Heart left ventricle (tissue), 16 donors: ENCODE data around the gene PRSS50. TPM values are rescaled to one million over a fixed set of nuclear protein-coding genes. Genes with fewer than 3 reads are reported as not detected.

Experiments
- ATAC-seq, 4 donors: fragments of 200-7000 bp; cut with Tn5 transposase; one replicate each; pipeline ENCODE4 v1.9.1; 2020 to 2022; ENCODE audit warnings: moderate library complexity in 4 of 4, mild to moderate bottlenecking in 3 of 4, moderate number of reproducible peaks in 1 of 4
- DNase-seq, 5 donors: peaks; one replicate each; pipeline ENCODE4 v3.0.0-alpha.2; 2020
- H3K27ac ChIP-seq, 12 donors: fragments of 200-600 bp; sonication (generic) in 4 of 12; one replicate each; pipeline versions ENCODE4 v1.5.0 to v1.8.0; 2016 to 2022; ENCODE audit warnings: mild to moderate bottlenecking in 2 of 12
- H3K27me3 ChIP-seq, 9 donors: fragments of 200-600 bp; sonication (generic) in 2 of 9; one replicate each; pipeline versions ENCODE4 v1.5.1 to v1.8.0; 2016 to 2022; ENCODE audit warnings: mild to moderate bottlenecking in 3 of 9
- H3K36me3 ChIP-seq, 9 donors: fragments of 200-600 bp; sonication (generic) in 2 of 9; one replicate each; pipeline versions ENCODE4 v1.5.0 to v1.8.0; 2018 to 2022; ENCODE audit warnings: mild to moderate bottlenecking in 2 of 9
- H3K4me1 ChIP-seq, 12 donors: fragments of 200-600 bp; sonication (generic) in 4 of 12; one replicate each; pipeline versions ENCODE4 v1.5.0 to v1.8.0; 2016 to 2022; ENCODE audit warnings: mild to moderate bottlenecking in 3 of 12
- H3K4me3 ChIP-seq, 12 donors: fragments of 200-600 bp; sonication (generic) in 4 of 12; one replicate each; pipeline versions ENCODE4 v1.5.0 to v1.8.0; 2017 to 2022; ENCODE audit warnings: mild to moderate bottlenecking in 9 of 12, moderate library complexity in 4 of 12
- H3K9me3 ChIP-seq, 12 donors: fragments of 200-600 bp; sonication (generic) in 4 of 12; one replicate each; pipeline versions ENCODE4 v1.5.0 to v1.8.0; 2016 to 2022; ENCODE audit warnings: mild to moderate bottlenecking in 1 of 12
- POLR2A ChIP-seq, 2 donors: fragments of 450-650 bp; IDR thresholded peaks; one replicate each; pipeline ENCODE4 v1.6.1; 2017; ENCODE audit warnings: antibody characterized with exemption in 2 of 2, mild to moderate bottlenecking in 2 of 2, moderate library complexity in 2 of 2
- WGBS, 4 donors: extraction: QIAGEN DNeasy Blood & Tissue Kit in 2 of 4; methylation state at CpG; one replicate each; pipeline versions ENCODE4 v1.1.5 to v1.1.7; 2013 to 2018; 5-methylcytosine and 5-hydroxymethylcytosine counted together
- intact Hi-C, 10 donors: fragments of 100-400 bp; cut with DNase I; formaldehyde crosslinking; loops; one replicate each; pipeline versions ENCODE4 v1.11.1 to v1.14.2; 2022
- polyA plus RNA-seq, 2 donors: library from polyadenylated mRNA; stranded (reverse); fragments of 200-250 nt; gene quantifications; one replicate each; pipeline ENCODE4 v1.2.3, GENCODE V29; 2013
- total RNA-seq, 9 donors: library from RNA; depleted of rRNA in 2 of 9; stranded (reverse); fragments of >200 nt in 2 of 9; fragmentation: NEBNext Ultra II Directional in 3 of 9; extraction: Animal tissue kit (Norgen Biotek cat#: 25700) in 3 of 9; gene quantifications; one replicate each; pipeline versions ENCODE4 v1.1.0 to v1.2.4, GENCODE V29; 2016 to 2023
- TF ChIP-seq, protein P1 (sequence below), 12 donors: fragments of 200-600 bp; sonication (generic) in 4 of 12; IDR thresholded peaks; one replicate each; pipeline versions ENCODE4 v1.5.0 to v1.8.0; 2018 to 2022; ENCODE audit warnings: antibody characterized with exemption in 12 of 12, mild to moderate bottlenecking in 5 of 12
- donor health status: ischemic (EF 13 %, LVEDD 7.1; RV severe dilation, severe dysfunction).
- donor health status: healthy with polysubstance abuse.
- donor health status: DM: no; HTN: yes; CAD: no.
- donor health status: DM: no; HTN: no; CAD: no.
- donor health status: ischemic (EF 25% LVEDD 6.9; RV normal size, moderate dysfunction).
- donor health status: ischemic (EF 25% LVEDD 5.7; RV mildly dilated, moderate dysfunction).
- donor health status: healthy.
- donor health status: DM: yes; HTN: yes; CAD: no.
- donor health status: ischemic (EF 35%, LVEDD 5.7; RV mildly dilated, moderate dysfunction).
- donor health status: nonischemic (EF 11% LVEDD 7.7; RV severe dilation, severe dysfunction).
- donor health status: DM: yes; HTN: yes; CAD: no.
- donor health status: PGD.
- donor health status: ischemic (EF 29% LVEDD 5.4; RV normal size, mild dysfunction).
- donor health status: nonischemic (EF 23%, LVEDD 6.1; RV moderate dilation, normal function).

Gene PRSS50
- total and polyA plus RNA-seq, 11 donors, result 0.06 to 0.65 (median 0.35) TPM; not detected in 2

DNA sequence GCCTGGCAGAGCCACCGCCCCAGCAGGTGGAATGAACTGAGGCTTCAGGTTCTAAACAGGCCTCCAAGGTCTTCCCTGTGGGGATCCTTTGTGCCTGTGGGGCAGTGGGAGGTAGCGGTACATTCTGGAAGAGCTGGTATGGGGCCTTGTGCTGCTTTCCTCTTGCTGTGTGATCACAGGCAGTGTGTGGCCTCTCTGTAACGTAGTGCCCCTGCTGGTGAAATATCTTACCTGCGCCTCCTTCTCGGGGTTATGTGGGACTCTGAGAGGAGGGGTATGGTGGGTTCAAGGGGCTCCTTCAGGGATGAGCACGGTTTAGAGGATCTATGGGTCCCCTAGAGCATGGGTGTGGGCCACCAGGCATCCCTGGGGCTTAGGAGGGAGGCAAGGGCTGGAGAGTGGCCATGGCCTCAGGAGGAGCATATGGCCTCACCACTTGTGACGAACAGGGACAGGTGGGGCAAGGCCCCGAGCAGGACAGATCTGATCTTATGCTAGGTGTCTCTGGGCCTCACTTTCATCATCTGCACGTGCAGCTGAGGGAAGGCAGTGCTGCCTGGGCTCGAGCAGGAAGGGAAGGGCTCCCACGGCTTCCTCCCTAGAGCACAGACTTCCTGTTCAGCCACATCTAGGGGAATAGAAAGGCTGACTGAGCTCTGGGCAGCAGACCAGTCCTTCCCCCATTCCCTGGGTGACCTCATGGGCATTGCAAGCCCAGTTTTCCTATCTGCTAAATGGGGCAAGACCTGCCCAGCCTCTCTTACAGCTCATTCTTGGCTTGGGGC is 22.3 kb downstream of the PRSS50 start:
- TF ChIP-seq POLR2A (IDR thresholded peaks at IDR 0.05), result peak in 1 of 2 donors; percentile 28
- TF ChIP-seq, protein P1, sequence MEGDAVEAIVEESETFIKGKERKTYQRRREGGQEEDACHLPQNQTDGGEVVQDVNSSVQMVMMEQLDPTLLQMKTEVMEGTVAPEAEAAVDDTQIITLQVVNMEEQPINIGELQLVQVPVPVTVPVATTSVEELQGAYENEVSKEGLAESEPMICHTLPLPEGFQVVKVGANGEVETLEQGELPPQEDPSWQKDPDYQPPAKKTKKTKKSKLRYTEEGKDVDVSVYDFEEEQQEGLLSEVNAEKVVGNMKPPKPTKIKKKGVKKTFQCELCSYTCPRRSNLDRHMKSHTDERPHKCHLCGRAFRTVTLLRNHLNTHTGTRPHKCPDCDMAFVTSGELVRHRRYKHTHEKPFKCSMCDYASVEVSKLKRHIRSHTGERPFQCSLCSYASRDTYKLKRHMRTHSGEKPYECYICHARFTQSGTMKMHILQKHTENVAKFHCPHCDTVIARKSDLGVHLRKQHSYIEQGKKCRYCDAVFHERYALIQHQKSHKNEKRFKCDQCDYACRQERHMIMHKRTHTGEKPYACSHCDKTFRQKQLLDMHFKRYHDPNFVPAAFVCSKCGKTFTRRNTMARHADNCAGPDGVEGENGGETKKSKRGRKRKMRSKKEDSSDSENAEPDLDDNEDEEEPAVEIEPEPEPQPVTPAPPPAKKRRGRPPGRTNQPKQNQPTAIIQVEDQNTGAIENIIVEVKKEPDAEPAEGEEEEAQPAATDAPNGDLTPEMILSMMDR (IDR thresholded peaks at IDR 0.05), result peak in 5 of 12 donors; percentile 9 to 35 (median 27)
- ATAC-seq (peak; percentile 18 to 58 (median 32)), DNase-seq (peak; percentile 76 to 82 (median 79))
- Histone ChIP-seq H3K27ac (peak overlapping the region; percentile 85 to 98 (median 94)), H3K9me3 (no peaks in the 10 kb centered on the region), H3K4me3 (no peak overlapping the region), H3K36me3 (no peaks in the 10 kb centered on the region), H3K27me3 (no peaks in the 10 kb centered on the region), H3K4me1 (peaks cover 33 to 86% (median 78%) of the 10 kb centered on the region in 12 donors)
- intact Hi-C loops, result no loop called here
- WGBS, 4 donors, result 47 to 66% (median 57%) methylated on average over 8 to 11 of the region's 11 CpGs

DNA sequence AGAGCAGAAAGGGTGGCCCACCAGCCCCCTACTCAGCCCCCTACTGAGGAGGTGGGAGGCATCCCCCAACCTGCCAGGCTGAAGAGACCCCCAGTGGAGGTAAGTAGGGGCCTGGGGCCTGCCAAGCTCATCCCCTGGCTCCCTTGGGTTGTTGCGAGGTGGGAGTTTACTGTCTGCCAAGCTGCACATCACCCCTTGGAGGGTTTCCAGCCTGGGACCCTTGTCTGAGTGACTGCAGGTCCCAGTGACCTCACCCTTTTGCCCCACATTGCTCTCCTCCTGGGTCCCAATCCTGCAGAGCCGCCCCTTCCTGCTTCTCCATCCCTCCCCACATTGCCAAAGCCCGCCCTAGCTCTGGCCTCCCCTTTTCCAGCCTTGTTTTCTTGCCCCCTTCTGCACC is 23.1 kb downstream of the PRSS50 start:
- Histone ChIP-seq H3K36me3 (peaks cover 0 to 2% (median 0%) of the 10 kb centered on the region in 9 donors), H3K27me3 (no peaks in the 10 kb centered on the region), H3K9me3 (no peaks in the 10 kb centered on the region), H3K4me3 (no peak overlapping the region), H3K27ac (peak overlapping the region; percentile 85 to 98 (median 94)), H3K4me1 (peaks cover 29 to 86% (median 75%) of the 10 kb centered on the region in 12 donors)
- TF ChIP-seq, protein P1 (IDR thresholded peaks at IDR 0.05), result no peak
- TF ChIP-seq POLR2A (IDR thresholded peaks at IDR 0.05), result no peak
- intact Hi-C loops, result no loop called here
- ATAC-seq (no peak), DNase-seq (no peak)
- WGBS, 4 donors, result 96 to 100% (median 99%) methylated on average over 3 of the region's 3 CpGs

DNA sequence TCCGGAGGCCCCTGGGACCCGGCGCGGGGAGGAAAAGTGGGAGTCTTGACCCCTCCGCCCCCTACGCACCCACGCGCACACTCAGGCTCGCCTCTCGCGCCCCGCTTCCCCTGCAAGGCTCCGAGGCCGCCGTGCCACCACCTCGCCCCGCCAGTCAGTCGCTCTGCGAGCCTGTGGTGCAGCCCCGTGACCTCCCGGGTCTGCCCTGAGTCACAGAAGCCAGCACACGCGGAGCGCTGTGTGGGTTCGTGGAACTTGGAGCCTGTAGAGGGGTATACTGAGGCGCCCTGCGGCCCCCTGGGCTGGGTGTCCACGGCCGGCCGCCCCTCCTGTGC is 23.8 kb downstream of the PRSS50 start:
- H3K36me3 ChIP-seq, result peaks cover 0 to 7% (median 0%) of the 10 kb centered on the region in 9 donors
- TF ChIP-seq POLR2A (IDR thresholded peaks at IDR 0.05), result no peak
- TF ChIP-seq, protein P1 (IDR thresholded peaks at IDR 0.05), result no peak
- intact Hi-C loops, result no loop called here
- peak overlapping the region; percentile 57 to 95 (median 82) for H3K4me3 ChIP-seq
- H3K27ac ChIP-seq, result peak overlapping the region; percentile 85 to 98 (median 94)
- 24 to 55% (median 31%) methylated on average over 2 to 30 of the region's 30 CpGs for WGBS, 4 donors
- peak in 2 of 4 donors; percentile 1 to 7 for ATAC-seq
- DNase-seq, result peak in 3 of 5 donors; percentile 55 to 78 (median 65)
- H3K4me1 ChIP-seq, result peaks cover 29 to 88% (median 75%) of the 10 kb centered on the region in 12 donors
- no peaks in the 10 kb centered on the region for H3K9me3 ChIP-seq
- H3K27me3 ChIP-seq, result no peaks in the 10 kb centered on the region

DNA sequence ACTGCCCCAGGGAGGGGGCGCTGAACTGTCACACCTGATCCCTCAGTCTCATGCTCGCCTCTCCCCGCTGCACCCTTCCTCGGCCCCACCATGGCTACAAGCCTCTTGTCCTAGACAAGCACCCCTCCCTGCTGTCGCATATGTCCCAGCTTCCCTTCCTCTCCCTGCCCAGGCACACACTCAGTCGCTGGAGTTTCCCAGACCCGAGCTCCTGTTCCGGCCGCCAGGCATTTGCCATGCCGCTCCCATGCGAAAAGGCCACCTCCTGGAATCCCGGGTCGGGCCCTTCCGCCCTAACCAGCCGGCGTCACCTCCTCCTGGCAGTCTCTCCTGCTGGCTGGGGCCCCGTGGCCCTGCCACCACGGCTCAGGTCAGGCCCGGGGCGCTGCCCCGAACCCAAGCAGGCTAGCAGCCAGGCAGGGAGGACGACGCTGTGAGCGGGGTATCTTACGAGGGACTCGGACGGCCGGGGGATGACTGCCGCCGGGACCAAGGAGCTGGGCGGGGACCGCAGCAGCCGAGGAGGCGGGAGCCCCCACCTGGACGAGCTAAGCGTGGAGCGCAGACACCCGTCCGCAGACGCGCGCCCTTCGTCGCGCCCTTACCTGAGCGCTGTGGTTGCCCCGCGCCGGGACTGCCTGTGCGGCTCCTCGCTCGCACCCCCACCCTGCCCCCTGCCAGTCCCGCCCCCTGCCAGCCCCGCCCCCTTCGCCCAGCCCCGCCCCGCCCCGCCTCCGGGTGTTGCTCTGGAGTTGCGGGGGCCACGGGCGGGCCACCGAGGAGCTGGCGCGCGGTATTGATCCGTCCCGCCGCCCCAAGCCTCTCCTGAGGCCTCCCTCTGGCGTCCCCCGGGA is 24.4 kb downstream of the PRSS50 start, which contains the start of gene ALS2CL:
Gene ALS2CL, minus strand, starts transcription at position 642 of the 854 bp plus-strand sequence. CDS start 4,239 bp downstream, outside the sequence.
- intact Hi-C loops, result no loop called here
- Histone ChIP-seq H3K9me3 (no peaks in the 10 kb centered on the region), H3K27ac (peak within 1 kb of the TSS; percentile 85 to 98 (median 94)), H3K27me3 (no peaks in the 10 kb centered on the region), H3K4me3 (peak within 1 kb of the TSS; percentile 57 to 95 (median 82)), H3K4me1 (peaks cover 29 to 88% (median 75%) of the 10 kb centered on the region in 12 donors), H3K36me3 (peaks cover 0 to 13% (median 5%) of the 10 kb centered on the region in 9 donors)
- peak; percentile 72 to 79 (median 75) for DNase-seq
- peak in 3 of 4 donors; percentile 44 to 71 (median 65) for ATAC-seq
- peak; percentile 64 to 94 for TF ChIP-seq POLR2A (IDR thresholded peaks at IDR 0.05)
- TF ChIP-seq, protein P1 (IDR thresholded peaks at IDR 0.05), result peak in 1 of 12 donors; percentile 4
- 1 to 3% (median 2%) methylated on average over 21 to 71 of the region's 71 CpGs for WGBS, 4 donors
